GM04503 (cell line): ENCODE data around the gene COL4A5.

Source experiments
- DNase-seq: peaks from one replicate; pipeline ENCODE4 v3.0.0-alpha.2; 2012; ENCODE audit warnings: low read depth

COL4A5 gene

DNA sequence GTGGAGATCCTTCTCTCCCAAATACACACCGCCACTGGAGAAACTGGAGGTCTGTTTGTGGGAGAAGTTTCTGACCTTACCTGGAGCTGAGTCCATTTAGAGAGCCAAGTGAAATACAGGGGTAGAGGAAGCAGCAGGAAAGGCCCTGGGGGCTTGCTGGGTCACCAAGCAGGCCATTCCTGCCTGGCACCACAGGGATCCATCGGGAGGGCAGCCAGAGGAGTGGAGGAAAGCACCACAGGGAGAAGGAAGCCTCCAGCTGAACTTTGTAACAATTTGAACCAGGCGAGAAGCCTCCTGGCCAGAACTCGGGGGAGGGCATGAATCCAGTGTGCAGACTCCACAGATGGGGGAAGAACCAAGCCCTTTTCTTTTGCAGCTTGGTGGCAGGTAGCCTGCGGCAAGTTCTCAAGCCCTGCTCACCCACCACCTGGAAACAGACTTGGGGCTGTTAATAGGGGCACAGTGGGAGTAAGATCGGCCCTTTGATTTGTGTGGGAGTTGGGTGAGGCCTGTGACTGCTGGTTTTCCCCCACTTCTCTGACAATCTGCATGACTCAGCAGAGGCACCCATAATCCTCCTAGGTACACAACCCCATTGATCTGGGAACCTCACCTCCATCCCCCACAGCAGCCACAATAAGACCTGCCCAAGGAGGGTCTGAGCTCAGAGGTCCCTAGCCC lies 202.1 kb downstream of the COL4A5 start:
- DNase-seq, result no peak

DNA sequence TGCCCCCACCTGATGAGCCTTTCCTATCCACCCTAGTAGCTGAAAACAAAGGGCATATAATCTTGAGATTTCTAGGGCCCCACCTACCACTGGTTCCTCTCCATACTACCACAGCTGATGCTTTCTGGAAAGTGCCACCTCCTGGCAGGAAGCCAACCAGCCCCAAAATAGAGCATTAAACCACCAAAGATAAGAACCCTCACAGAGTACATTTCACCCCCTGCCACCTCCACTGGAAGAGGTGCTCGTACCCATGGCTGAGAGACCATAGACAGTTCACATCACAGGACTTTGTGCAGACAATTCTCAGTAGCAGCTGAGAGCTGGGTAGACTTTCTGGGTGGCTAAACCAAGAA lies 202.6 kb downstream of the COL4A5 start:
- no peak for DNase-seq

DNA sequence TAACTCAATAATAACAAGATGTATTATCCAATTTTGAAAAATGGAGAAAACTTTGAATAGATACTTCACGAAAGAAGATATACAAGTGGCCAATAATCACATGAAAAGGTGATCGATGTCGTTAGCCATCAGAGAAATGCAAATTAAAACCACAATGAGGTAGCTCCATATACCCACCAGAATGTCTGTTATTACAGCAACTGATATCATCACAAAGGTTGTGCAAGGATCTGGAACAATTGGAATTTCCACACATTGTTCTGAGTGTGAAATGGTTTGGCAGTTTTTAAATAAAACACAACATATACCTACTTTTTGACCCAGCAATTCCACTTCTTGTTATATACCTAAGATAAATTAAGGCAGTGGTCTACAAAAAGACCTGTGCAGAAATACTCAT lies 225.1 kb downstream of the COL4A5 start:
- DNase-seq, result no peak

DNA sequence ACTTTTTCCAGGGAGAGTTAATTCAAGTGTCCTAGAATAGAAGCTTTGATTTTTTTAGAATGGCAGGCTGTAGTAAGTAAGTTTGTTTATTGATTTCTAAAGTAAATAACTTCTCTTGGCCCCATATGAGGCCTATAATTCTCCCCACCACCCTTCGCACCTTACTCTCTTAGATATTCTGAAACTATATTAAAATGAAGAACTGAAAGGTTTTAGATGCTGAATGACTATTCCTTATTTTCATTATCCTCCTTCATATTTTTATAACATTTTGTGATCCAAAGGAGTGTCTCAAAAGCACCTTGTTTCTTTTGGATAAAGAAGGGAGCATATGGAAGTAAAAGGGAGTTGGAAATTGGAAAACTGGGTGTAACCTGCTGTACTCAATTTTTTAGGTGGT lies 226.5 kb downstream of the COL4A5 start:
- DNase-seq, result no peak

GRCh38 chrX:108671526-108671925 lies 231.9 kb downstream of the COL4A5 start:
- DNase-seq, result no peak

DNA sequence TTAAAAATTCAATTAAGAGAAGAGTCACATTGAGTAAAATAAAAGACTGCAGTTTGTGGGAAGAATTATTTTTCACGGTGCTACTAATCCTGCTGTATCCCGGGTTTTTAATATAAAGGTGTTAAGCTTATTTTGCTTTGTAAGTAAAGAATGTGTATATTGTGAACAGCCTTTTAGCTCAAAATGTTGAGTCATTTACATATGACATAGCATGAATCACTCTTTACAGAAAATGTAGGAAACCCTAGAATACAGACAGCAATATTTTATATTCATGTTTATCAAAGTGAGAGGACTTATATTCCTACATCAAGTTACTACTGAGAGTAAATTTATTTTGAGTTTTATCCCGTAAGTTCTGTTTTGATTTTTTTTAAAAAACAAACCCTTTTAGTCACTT lies 257.1 kb downstream of the COL4A5 start:
- no peak for DNase-seq

DNA sequence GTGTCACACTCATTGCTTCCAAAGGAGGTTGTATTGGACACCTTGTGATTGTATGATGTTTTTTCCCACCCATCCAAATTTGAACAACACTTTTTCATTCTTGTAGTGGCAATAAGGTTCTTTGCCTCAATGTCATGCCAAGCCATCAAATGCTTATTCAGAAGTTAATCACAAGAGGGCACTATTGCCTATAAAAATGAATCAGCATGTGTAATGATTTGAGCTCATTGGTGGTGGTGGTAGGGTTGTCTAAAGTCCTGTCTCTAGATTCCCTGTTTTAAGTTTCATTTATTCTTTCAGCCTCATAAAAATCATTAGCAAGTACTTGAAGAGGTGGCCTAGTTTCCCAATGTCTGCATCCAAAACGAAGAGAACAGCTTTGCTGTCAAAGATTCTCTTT lies 259.7 kb downstream of the COL4A5 start:
- peak; percentile 2 for DNase-seq

DNA sequence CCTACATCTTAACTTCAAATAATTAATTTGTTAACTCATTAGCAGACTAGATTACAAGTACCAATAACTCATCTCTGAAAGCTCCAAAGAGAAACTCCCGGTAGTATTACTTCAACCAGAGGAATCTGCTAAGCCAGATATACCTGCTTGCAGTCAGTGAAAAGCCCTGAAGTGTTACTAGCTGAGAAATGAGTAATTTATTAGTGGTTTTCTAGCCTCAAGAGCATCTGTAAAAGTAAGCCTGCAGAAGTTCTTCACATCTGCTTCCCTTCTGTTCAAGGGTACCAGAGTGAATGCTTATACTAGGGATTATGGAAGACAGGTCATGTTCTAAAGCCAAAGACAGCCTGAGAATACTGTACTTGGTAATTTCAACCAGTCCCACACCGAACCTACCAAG lies 262.0 kb downstream of the COL4A5 start:
- DNase-seq, result no peak

GRCh38 chrX:108702530-108702929 lies 262.9 kb downstream of the COL4A5 start:
- DNase-seq, result no peak

DNA sequence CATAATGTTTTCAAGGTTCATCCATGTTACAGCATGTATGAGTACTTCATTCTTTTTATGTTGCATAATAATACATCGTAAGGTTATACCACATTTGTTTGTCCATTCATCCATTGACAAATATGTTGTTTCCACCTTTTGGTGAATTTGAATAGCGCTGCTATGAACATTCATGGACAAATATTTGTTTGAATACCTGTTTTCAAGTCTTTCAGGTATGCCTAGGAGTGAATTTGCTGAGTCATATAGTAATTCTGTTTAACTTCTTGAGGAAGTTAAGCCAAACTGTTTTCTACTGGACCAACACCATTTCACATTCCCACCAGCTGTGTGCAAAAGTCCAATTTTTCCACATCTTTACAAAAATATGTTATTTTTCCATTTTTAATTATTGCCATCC lies 265.2 kb downstream of the COL4A5 start:
- DNase-seq, result no peak

GRCh38 chrX:108712886-108713285 lies 273.2 kb downstream of the COL4A5 start:
- no peak for DNase-seq

DNA sequence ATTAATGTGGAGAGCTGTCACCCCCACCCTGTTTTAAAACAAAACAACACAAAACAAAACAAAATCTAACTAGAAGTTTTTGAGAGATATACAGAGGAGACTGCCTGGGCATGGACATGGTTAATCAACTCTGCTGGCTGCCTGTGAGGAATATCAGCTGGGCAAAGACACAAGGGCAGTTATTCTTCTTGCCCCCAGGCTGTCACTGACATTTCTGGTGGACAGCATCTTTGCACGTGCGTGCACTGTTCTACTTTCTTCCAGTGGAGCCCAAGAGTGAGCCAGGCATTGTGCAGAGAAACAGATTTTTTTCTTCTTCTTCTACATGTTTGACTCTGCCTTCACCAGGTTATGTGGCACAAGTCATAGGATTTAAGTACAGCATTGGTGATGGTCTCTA lies 282.9 kb downstream of the COL4A5 start:
- DNase-seq, result no peak

DNA sequence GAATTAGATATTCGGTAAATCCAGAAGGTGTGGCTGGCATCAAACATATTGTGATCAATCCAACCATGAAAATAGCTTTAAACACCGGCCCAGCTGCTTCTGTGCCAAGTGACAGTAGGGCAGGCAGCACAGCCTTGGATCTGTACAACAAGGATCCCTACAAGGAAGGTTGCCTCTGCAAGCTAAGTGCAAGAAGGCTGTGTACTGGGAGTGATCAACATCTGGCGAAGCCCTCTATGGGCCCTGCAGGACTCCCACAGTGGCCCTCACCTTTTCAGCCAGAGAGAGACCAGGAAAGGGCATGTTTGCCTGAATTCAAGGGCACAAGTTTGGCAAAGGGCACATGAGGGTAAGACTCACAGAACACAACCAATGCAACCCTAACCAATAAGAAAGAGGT lies 287.1 kb downstream of the COL4A5 start:
- DNase-seq, result no peak

GRCh38 chrX:108731153-108731552 lies 291.5 kb downstream of the COL4A5 start:
- no peak for DNase-seq

- DNase-seq, result no peak
These were observed 293.1 kb downstream of the COL4A5 start for GRCh38 chrX:108732630-108733321.

DNA sequence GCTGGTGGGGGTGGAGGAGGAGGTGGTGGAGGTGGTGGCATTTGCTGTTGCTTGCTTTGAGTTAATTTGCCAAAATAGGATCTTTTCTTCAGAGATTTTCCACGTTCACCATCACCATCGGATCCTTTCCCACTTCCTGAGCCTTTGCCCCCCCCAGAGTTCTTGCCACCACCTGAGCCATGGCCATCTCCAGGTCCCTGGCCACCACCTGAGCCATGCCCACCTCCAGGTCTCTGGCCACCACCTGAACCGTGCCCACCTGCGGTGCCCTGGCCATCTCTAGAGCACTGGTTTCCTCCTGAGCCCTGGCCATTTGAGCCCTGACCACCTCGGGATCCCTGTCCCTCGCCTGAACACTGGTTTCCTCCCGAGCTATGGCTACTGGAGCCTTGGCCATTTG lies 294.8 kb downstream of the COL4A5 start:
- DNase-seq, result no peak

DNA sequence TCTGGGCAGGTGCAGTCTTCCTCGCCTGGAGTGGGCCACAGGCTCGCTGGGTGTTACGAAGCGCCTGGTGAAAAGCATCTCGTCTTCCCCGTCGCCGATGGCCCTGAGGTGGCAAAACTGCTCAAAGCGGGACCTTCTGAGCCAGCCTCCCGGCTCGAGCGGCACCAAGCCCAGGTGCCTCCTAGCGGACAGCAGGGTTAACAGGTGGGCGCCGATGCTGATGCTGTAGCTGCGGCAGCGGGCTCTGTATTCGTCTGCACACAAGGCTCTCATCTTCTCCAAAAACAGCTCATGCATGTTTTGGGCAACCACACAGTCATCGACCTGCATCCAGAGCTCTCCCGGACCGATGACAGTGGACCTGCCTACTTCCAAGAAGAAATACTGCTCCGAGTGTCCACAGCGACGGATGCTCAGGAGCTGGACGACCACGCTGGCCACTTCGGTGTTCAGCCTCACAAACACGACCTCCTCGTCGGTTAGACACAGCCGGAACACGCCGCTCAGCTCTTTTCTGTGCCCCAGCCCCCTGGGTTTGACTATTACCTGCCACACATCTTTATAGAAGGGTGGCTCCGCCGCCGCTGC lies 295.5 kb downstream of the COL4A5 start:
- DNase-seq, result no peak

GRCh38 chrX:108735679-108736508 lies 296.3 kb downstream of the COL4A5 start:
- DNase-seq, result no peak

DNA sequence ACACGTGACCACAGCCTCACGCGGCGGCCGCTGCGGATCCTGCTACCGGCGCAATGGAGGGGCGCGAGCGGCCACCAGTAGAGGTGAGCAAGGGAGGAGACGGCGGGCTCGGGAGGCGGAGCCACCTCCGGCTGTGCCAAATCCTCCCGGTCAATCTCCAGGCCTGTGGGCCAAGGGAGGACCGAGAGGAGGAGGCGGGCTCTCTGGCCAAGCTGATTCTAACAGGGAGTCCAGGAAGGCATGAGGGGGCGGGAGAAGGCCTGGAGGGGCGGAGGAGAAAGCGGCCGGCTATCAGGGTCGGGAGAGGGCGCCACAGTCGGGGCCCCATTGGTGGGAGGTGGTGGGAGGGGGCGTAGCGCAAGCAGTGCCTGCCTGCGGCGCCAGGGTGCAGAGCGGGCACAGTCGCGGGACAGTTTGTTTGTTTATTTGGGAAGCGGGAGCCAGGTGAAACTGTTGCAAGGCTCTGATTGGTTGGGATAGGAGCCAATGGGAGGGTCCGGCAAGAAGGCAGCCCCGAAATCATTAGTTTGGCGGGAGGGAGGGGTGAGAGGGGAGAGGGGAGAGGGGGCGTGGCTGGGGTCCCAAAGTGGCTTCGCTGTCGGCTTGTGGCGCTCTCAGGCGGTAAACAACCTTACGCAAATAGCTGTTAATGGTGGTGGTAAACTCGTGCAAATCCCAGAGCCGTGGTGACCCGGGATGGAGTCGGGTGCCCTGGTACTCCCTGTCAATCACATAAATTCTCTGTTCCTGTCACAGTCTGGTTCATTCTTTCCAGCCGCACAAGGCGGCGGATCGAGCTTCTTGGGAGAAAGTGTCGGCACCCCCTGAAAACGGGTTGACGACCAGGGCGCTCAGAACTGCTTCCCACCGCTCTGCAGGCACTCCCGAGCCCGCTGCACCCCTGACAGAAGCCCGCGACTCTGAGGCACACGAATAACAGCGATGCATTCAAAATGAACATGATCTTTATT lies 297.2 kb downstream of the COL4A5 start, which contains the start of gene IRS4:
TSS of gene IRS4 (minus strand) at position 55 of the 971 bp plus-strand sequence.
- DNase-seq, result no peak

DNA sequence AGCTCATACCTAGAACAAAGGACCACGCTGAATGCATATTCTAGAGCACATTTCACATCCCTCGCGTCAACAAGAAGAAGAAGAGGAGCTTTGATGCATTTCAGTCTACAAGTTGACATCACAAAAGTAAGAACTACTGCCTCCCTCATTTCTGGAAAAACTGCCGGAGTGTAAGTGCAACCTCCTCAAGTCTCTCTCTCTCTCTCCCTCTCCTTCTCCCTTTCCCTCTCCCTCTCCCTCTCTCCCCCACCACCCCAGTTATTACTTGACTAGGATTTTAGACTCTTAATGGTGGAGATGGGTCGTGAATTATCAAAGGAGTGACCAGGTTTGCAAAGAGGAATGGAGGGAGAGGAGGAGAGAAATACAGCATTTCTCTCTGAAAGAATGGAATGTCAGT lies 298.1 kb downstream of the COL4A5 start:
- DNase-seq, result no peak

GRCh38 chrX:108740299-108740774 lies 300.7 kb downstream of the COL4A5 start:
- no peak for DNase-seq
